Measurements from ENCODE around the gene LRG1. TPM values are rescaled to one million over a fixed set of nuclear protein-coding genes. Genes with fewer than 3 reads are reported as not detected.

Gene LRG1
- total and polyA plus RNA-seq, 10 of the 15 experiments (the other 5 are each of a cell fraction or from before 2014, with no cell fraction given) = 0.29 to 4.7 (median 0.58) TPM

DNA sequence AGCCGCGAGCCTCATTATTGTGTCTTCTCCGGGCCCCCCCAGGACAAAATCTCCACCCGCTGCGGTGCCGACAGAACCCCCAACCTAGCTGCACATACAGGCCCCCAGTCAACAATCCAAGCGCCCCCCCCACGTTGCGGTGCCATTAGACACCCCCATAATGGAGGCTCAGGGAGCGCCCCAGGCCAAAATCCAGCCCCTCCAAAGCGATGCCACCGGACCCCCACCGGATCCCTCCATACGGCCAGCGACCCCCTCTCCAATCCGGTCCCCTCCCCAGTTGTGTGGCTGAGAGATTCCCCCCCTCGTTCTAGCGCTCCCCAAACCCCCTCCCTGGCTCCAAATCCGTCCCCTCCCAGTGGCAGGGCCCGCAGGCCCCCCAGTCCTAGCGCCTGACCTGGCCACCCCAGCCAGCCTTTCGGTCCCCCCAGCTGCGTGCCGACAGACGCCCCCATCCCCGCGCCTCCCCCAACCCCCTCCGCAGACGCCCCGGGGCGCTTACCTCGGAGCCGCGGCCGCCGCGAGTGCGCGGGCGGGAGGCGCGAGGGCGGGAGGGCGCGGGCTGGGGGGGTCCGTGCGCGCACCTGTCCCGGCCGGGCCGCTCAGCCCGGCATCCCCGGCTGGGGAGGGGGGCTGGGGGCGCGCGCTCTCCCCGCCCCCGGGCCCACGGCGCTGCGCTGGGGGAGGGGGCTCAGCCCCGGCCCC lies 41.3 kb upstream of the LRG1 start:
- peaks cover 8 to 11% of the 10 kb centered on the region in 2 experiments for H3K27me3 ChIP-seq (replicated peaks in 1 of 2; ENCODE audit: control insufficient read depth in 2 of 2, insufficient read depth in 2 of 2, low read length in 1 of 2)
- no peak overlapping the region for H3K4me2 ChIP-seq (ENCODE audit: control insufficient read depth, insufficient read depth)
- H3K36me3 ChIP-seq (ENCODE audit: control insufficient read depth in 2 of 2, insufficient read depth in 2 of 2, low read length in 1 of 2) = no peaks in the 10 kb centered on the region
- H3K4me3 ChIP-seq = no peak overlapping the region
- no peaks in the 10 kb centered on the region for H4K20me1 ChIP-seq (ENCODE audit: control insufficient read depth, insufficient read depth)
- 6% methylated on average over 16 of the region's 62 CpGs for WGBS (ENCODE audit: insufficient coverage, insufficient replicate concordance, low lambda C conversion rate, missing lambda C conversion rate)
- DNase-seq (ENCODE audit: low read depth, low spot score) = no peak
- no peak overlapping the region for H2AFZ ChIP-seq (ENCODE audit: control insufficient read depth, low read depth, low read length)
- no peak overlapping the region for H3K9ac ChIP-seq (ENCODE audit: control insufficient read depth, insufficient read depth, low read length)
- in situ Hi-C loops (cut with MboI) (no loop called here), intact Hi-C loops (cut with micrococcal nuclease; ENCODE audit: unreplicated experiment) (no loop called here)
- no peaks in the 10 kb centered on the region for H3K4me1 ChIP-seq (ENCODE audit: control insufficient read depth, insufficient read depth, low read length)
- FAIRE-seq = no peak
- no TSS peak for BruUV-seq (replicated peaks)
- ATAC-seq = no peak
- POLR2A ChIA-PET = interaction anchor here (0.6 kb wide), 1 partner anchor 15 kb away, joined by 3 read pairs; no protein-coding TSS in a partner anchor
- H3K27ac ChIP-seq (ENCODE audit: control insufficient read depth, insufficient read depth) = no peak overlapping the region
- SMC1A ChIA-PET (ENCODE audit: uncharacterized antibody, unreplicated experiment) = no interaction called here
- RAD21 ChIA-PET (ENCODE audit: unreplicated experiment) = interaction anchor here (0.7 kb wide), 2 partner anchors 54 to 59 kb away, joined by 4 read pairs; no protein-coding TSS in a partner anchor
- CTCF ChIA-PET = no interaction called here
- TF ChIP-seq ATF7 (IDR thresholded peaks at IDR 0.05; ENCODE audit: low read depth) (no peak), CBX5 (IDR thresholded peaks at IDR 0.05; ENCODE audit: low read depth) (no peak), TCF12 (IDR thresholded peaks at IDR 0.05; ENCODE audit: low read depth, low read length) (no peak)
- H3K79me2 ChIP-seq (ENCODE audit: control insufficient read depth, insufficient read depth, low read length) = no peaks in the 10 kb centered on the region
- H3K9me3 ChIP-seq (replicated peaks; ENCODE audit: control insufficient read depth, insufficient read depth, low read length) = no peaks in the 10 kb centered on the region

GRCh38 chr19:4580021-4580901 lies 40.4 kb upstream of the LRG1 start:
- POLR2A ChIA-PET = interaction anchor here (1.0 kb wide), 1 partner anchor 17 kb away, joined by 3 read pairs; no protein-coding TSS in a partner anchor
- no peak for TF ChIP-seq TCF3 (IDR thresholded peaks at IDR 0.05; ENCODE audit: borderline replicate concordance, insufficient read depth, low read depth, low read length)
- TF ChIP-seq, protein P1, sequence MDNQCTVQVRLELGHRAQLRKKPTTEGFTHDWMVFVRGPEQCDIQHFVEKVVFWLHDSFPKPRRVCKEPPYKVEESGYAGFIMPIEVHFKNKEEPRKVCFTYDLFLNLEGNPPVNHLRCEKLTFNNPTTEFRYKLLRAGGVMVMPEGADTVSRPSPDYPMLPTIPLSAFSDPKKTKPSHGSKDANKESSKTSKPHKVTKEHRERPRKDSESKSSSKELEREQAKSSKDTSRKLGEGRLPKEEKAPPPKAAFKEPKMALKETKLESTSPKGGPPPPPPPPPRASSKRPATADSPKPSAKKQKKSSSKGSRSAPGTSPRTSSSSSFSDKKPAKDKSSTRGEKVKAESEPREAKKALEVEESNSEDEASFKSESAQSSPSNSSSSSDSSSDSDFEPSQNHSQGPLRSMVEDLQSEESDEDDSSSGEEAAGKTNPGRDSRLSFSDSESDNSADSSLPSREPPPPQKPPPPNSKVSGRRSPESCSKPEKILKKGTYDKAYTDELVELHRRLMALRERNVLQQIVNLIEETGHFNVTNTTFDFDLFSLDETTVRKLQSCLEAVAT (IDR thresholded peaks at IDR 0.05) = no peak
- no peak for TF ChIP-seq NFYB (IDR thresholded peaks at IDR 0.05; ENCODE audit: insufficient read depth, low read depth, low read length)
- no peak for TF ChIP-seq NBN (IDR thresholded peaks at IDR 0.05)
- TF ChIP-seq RUNX3 (IDR thresholded peaks at IDR 0.05; ENCODE audit: low read length) = no peak
- TF ChIP-seq RB1 (IDR thresholded peaks at IDR 0.05; ENCODE audit: borderline replicate concordance) = no peak
- no peak for TF ChIP-seq NKRF (conservative IDR thresholded peaks at IDR 0.05)

More at GRCh38 chr19:4580021-4580901, 40.4 kb upstream of the LRG1 start:
- no peaks in the 10 kb centered on the region for H3K36me3 ChIP-seq (ENCODE audit: control insufficient read depth in 2 of 2, insufficient read depth in 2 of 2, low read length in 1 of 2)
- CTCF ChIA-PET = interaction anchor here (1.5 kb wide), 1 partner anchor 57 kb away, joined by 5 read pairs; no protein-coding TSS in a partner anchor
- no peak for ATAC-seq
- no peak overlapping the region for H2AFZ ChIP-seq (ENCODE audit: control insufficient read depth, low read depth, low read length)
- H3K4me1 ChIP-seq (ENCODE audit: control insufficient read depth, insufficient read depth, low read length) = no peaks in the 10 kb centered on the region
- no peak for FAIRE-seq
- intact Hi-C loops (cut with micrococcal nuclease; ENCODE audit: unreplicated experiment) = no loop called here
- no peak overlapping the region for H3K9ac ChIP-seq (ENCODE audit: control insufficient read depth, insufficient read depth, low read length)
- H3K4me2 ChIP-seq (ENCODE audit: control insufficient read depth, insufficient read depth) = no peak overlapping the region
- no TSS peak for BruUV-seq (replicated peaks)
- H3K79me2 ChIP-seq (ENCODE audit: control insufficient read depth, insufficient read depth, low read length) = no peaks in the 10 kb centered on the region
- no peak for DNase-seq (ENCODE audit: low read depth, low spot score)
- SMC1A ChIA-PET (ENCODE audit: uncharacterized antibody, unreplicated experiment) = no interaction called here
- H4K20me1 ChIP-seq (ENCODE audit: control insufficient read depth, insufficient read depth) = no peaks in the 10 kb centered on the region
- in situ Hi-C loops (cut with MboI) = no loop called here
- 10% methylated on average over 31 of the region's 50 CpGs for WGBS (ENCODE audit: insufficient coverage, insufficient replicate concordance, low lambda C conversion rate, missing lambda C conversion rate)
- H3K27ac ChIP-seq (ENCODE audit: control insufficient read depth, insufficient read depth) = no peak overlapping the region
- H3K9me3 ChIP-seq (replicated peaks; ENCODE audit: control insufficient read depth, insufficient read depth, low read length) = no peaks in the 10 kb centered on the region
- RAD21 ChIA-PET (ENCODE audit: unreplicated experiment) = interaction anchor here (0.7 kb wide), 1 partner anchor 54 kb away, joined by 4 read pairs; no protein-coding TSS in a partner anchor
- no peak overlapping the region for H3K4me3 ChIP-seq
- peaks cover 6 to 8% of the 10 kb centered on the region in 2 experiments for H3K27me3 ChIP-seq (replicated peaks in 1 of 2; ENCODE audit: control insufficient read depth in 2 of 2, insufficient read depth in 2 of 2, low read length in 1 of 2)
